Endothelial cell of umbilical vein (primary cell): ENCODE data around the gene AHI1.

ENCODE experiments used
- CTCF ChIP-seq, 2 donors: IDR thresholded peaks; 1 replicate in 1 of 2; 2 replicates in 1 of 2; pipeline ENCODE4 v1.5.1; 2011; ENCODE audit warnings: low read length in 2 of 2, mild to moderate bottlenecking in 2 of 2, moderate library complexity in 2 of 2, control low read depth in 1 of 2, inconsistent platforms in 1 of 2, low read depth in 1 of 2; ENCODE audit not compliant: insufficient read depth in 1 of 2; ENCODE audit errors: extremely low read depth in 1 of 2
- EZH2 ChIP-seq: IDR thresholded peaks from 2 replicates; pipeline ENCODE4 v1.6.1; 2012; ENCODE audit warnings: borderline replicate concordance, low read depth, mild to moderate bottlenecking, moderate library complexity, low read length, inconsistent platforms; ENCODE audit not compliant: severe bottlenecking

- TF ChIP-seq EZH2 = no peak
- TF ChIP-seq CTCF (IDR thresholded peaks at IDR 0.05; ENCODE audit: extremely low read depth in 1 of 2, insufficient read depth in 1 of 2, low read depth in 1 of 2, low read length in 2 of 2) = no peak
Measured at GRCh38 chr6:135354407-135354806, 143.1 kb downstream of the AHI1 start.
